ENCODE results near the gene FCHSD2.

- no peak for TF ChIP-seq ZNF639 (CRISPR knock-in tag; conservative IDR thresholded peaks at IDR 0.05)
- TF ChIP-seq SKIL (CRISPR knock-in tag; IDR thresholded peaks at IDR 0.05; ENCODE audit: borderline replicate concordance) = no peak
- no peak for TF ChIP-seq MXD1 (CRISPR knock-in tag; IDR thresholded peaks at IDR 0.05)
- TF ChIP-seq REST (IDR thresholded peaks at IDR 0.05; ENCODE audit: borderline replicate concordance in 1 of 2, low read depth in 1 of 2, low read length in 2 of 2) = no peak
- no peak for TF ChIP-seq ZSCAN30 (CRISPR knock-in tag; IDR thresholded peaks at IDR 0.05)
- TF ChIP-seq ZNF335 (CRISPR knock-in tag; IDR thresholded peaks at IDR 0.05) = no peak
- no peak for TF ChIP-seq POLR2A (IDR thresholded peaks at IDR 0.05; ENCODE audit: insufficient read depth in 1 of 2, low read depth in 2 of 2, low read length in 2 of 2)
- TF ChIP-seq, protein P1, sequence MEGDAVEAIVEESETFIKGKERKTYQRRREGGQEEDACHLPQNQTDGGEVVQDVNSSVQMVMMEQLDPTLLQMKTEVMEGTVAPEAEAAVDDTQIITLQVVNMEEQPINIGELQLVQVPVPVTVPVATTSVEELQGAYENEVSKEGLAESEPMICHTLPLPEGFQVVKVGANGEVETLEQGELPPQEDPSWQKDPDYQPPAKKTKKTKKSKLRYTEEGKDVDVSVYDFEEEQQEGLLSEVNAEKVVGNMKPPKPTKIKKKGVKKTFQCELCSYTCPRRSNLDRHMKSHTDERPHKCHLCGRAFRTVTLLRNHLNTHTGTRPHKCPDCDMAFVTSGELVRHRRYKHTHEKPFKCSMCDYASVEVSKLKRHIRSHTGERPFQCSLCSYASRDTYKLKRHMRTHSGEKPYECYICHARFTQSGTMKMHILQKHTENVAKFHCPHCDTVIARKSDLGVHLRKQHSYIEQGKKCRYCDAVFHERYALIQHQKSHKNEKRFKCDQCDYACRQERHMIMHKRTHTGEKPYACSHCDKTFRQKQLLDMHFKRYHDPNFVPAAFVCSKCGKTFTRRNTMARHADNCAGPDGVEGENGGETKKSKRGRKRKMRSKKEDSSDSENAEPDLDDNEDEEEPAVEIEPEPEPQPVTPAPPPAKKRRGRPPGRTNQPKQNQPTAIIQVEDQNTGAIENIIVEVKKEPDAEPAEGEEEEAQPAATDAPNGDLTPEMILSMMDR (CRISPR knock-in tag; IDR thresholded peaks at IDR 0.05) = no peak
- no peak for TF ChIP-seq GABPB1 (CRISPR knock-in tag; IDR thresholded peaks at IDR 0.05)
- TF ChIP-seq JUNB (CRISPR knock-in tag; IDR thresholded peaks at IDR 0.05; ENCODE audit: borderline replicate concordance) = no peak
- no peak for TF ChIP-seq TAF1 (CRISPR knock-in tag; IDR thresholded peaks at IDR 0.05)
Observed at GRCh38 chr11:73154178-73154577, 12.1 kb upstream of the FCHSD2 start.
